ENCODE results near the gene SYCP3. TPM values are rescaled to one million over a fixed set of nuclear protein-coding genes. Genes with fewer than 3 reads are reported as not detected.

The SYCP3 gene
- total and polyA plus RNA-seq, 2 of the 13 experiments (the other 11 are each of a cell fraction or from before 2014, with no cell fraction given), result not detected

GRCh38 chr12:101713059-101713682 lies 26.1 kb downstream of the SYCP3 start (continued):
- TF ChIP-seq ZNF17 (CRISPR knock-in tag; IDR thresholded peaks at IDR 0.05) (no peak), ZNF879 (CRISPR knock-in tag; IDR thresholded peaks at IDR 0.05) (no peak), ZNF33B (CRISPR knock-in tag; IDR thresholded peaks at IDR 0.05) (no peak), ATF7-NPFF (CRISPR knock-in tag; IDR thresholded peaks at IDR 0.05; ENCODE audit: low read depth) (no peak), KMT2B (CRISPR knock-in tag; IDR thresholded peaks at IDR 0.05) (peak; percentile 63), ZNF878 (CRISPR knock-in tag; IDR thresholded peaks at IDR 0.05) (peak; percentile 75; the same call in 1 of the 2 replicates), ZNF546 (CRISPR knock-in tag; conservative IDR thresholded peaks at IDR 0.05) (no peak), THAP11 (CRISPR knock-in tag; IDR thresholded peaks at IDR 0.05) (peak; percentile 56), TOPORS (CRISPR knock-in tag; IDR thresholded peaks at IDR 0.05) (no peak), REPIN1 (CRISPR knock-in tag; IDR thresholded peaks at IDR 0.05; ENCODE audit: borderline replicate concordance, low read depth) (no peak), STAG1 (CRISPR knock-in tag; IDR thresholded peaks at IDR 0.05) (peak; percentile 41), KLF15 (CRISPR knock-in tag; IDR thresholded peaks at IDR 0.05; ENCODE audit: borderline replicate concordance) (no peak), ETV5 (CRISPR knock-in tag; IDR thresholded peaks at IDR 0.05; ENCODE audit: borderline replicate concordance) (peak; percentile 57; the same call in 1 of the 2 replicates), ZNF652 (CRISPR knock-in tag; IDR thresholded peaks at IDR 0.05; ENCODE audit: borderline replicate concordance, low read depth) (peak; percentile 44; the same call in 1 of the 2 replicates), ZNF576 (CRISPR knock-in tag; IDR thresholded peaks at IDR 0.05) (no peak), ZNF430 (CRISPR knock-in tag; IDR thresholded peaks at IDR 0.05) (no peak), ZNF737 (CRISPR knock-in tag; IDR thresholded peaks at IDR 0.05; ENCODE audit: borderline replicate concordance) (no peak), FOXO4 (CRISPR knock-in tag; conservative IDR thresholded peaks at IDR 0.05) (no peak), TAF1 (CRISPR knock-in tag; IDR thresholded peaks at IDR 0.05) (no peak), RFXANK (CRISPR knock-in tag; IDR thresholded peaks at IDR 0.05) (no peak; the same call in 1 of the 2 replicates), ZMYM4 (CRISPR knock-in tag; IDR thresholded peaks at IDR 0.05) (peak; percentile 88)
- TF ChIP-seq, protein P1, sequence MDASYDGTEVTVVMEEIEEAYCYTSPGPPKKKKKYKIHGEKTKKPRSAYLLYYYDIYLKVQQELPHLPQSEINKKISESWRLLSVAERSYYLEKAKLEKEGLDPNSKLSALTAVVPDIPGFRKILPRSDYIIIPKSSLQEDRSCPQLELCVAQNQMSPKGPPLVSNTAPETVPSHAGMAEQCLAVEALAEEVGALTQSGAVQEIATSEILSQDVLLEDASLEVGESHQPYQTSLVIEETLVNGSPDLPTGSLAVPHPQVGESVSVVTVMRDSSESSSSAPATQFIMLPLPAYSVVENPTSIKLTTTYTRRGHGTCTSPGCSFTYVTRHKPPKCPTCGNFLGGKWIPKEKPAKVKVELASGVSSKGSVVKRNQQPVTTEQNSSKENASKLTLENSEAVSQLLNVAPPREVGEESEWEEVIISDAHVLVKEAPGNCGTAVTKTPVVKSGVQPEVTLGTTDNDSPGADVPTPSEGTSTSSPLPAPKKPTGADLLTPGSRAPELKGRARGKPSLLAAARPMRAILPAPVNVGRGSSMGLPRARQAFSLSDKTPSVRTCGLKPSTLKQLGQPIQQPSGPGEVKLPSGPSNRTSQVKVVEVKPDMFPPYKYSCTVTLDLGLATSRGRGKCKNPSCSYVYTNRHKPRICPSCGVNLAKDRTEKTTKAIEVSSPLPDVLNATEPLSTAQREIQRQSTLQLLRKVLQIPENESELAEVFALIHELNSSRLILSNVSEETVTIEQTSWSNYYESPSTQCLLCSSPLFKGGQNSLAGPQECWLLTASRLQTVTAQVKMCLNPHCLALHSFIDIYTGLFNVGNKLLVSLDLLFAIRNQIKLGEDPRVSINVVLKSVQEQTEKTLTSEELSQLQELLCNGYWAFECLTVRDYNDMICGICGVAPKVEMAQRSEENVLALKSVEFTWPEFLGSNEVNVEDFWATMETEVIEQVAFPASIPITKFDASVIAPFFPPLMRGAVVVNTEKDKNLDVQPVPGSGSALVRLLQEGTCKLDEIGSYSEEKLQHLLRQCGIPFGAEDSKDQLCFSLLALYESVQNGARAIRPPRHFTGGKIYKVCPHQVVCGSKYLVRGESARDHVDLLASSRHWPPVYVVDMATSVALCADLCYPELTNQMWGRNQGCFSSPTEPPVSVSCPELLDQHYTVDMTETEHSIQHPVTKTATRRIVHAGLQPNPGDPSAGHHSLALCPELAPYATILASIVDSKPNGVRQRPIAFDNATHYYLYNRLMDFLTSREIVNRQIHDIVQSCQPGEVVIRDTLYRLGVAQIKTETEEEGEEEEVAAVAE (CRISPR knock-in tag; IDR thresholded peaks at IDR 0.05; ENCODE audit: borderline replicate concordance), result peak; percentile 51; the same call in 1 of the 2 replicates
- TF ChIP-seq, protein P2, sequence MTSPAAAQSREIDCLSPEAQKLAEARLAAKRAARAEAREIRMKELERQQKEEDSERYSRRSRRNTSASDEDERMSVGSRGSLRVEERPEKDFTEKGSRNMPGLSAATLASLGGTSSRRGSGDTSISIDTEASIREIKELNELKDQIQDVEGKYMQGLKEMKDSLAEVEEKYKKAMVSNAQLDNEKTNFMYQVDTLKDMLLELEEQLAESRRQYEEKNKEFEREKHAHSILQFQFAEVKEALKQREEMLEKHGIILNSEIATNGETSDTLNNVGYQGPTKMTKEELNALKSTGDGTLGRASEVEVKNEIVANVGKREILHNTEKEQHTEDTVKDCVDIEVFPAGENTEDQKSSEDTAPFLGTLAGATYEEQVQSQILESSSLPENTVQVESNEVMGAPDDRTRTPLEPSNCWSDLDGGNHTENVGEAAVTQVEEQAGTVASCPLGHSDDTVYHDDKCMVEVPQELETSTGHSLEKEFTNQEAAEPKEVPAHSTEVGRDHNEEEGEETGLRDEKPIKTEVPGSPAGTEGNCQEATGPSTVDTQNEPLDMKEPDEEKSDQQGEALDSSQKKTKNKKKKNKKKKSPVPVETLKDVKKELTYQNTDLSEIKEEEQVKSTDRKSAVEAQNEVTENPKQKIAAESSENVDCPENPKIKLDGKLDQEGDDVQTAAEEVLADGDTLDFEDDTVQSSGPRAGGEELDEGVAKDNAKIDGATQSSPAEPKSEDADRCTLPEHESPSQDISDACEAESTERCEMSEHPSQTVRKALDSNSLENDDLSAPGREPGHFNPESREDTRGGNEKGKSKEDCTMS (CRISPR knock-in tag; conservative IDR thresholded peaks at IDR 0.05), result no peak
